NCI-H748 (cell line): ENCODE data around the gene ABCB11.

Experiments used
- DNase-seq: peaks from one replicate; lab custom pipeline; 2025; ENCODE audit not compliant: unreplicated experiment; lab: John Stamatoyannopoulos, UW

ABCB11 gene

DNA sequence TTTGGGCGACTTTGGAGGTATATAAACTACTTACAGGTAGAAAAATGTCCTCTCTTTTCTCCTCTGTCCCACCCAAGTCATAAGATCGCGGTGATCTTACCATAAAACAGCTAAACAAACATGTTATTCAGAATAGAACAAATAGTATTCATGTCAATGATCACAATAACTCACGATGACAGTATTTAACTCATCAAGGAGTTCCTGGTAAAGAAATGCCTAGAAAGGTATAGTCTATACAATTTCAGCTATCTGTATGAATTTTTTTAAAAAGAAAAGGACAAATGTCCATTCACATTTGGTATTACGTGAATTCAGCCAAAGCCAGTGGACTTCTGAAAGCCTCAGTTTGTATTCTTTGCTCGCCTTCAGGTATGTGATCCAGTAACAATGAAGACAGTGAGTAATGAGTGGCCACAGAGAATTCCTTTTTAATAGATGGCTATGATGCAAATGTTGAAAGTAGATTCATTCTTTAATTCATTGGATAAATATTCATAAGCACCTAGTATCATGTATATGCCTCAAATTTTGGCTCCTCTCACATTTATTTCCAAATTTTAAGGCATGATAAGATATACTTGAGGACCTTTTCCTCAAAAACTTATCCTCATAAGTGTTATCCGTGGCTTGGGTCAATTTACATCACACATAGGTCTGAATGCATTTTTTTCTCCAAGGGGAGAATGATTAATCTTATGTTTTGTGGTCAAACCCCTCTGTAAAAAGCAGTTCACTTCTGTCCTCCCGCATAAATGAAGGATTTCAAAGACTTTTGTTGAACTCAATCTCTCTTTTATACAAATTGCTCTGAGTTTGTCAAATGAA lies 20.3 kb downstream of the ABCB11 start:
- no peak for DNase-seq

- DNase-seq = no peak
Measured at GRCh38 chr2:169009865-169010579, 21.1 kb downstream of the ABCB11 start.

GRCh38 chr2:169007941-169008340 lies 23.2 kb downstream of the ABCB11 start:
- DNase-seq = peak; percentile 8

DNA sequence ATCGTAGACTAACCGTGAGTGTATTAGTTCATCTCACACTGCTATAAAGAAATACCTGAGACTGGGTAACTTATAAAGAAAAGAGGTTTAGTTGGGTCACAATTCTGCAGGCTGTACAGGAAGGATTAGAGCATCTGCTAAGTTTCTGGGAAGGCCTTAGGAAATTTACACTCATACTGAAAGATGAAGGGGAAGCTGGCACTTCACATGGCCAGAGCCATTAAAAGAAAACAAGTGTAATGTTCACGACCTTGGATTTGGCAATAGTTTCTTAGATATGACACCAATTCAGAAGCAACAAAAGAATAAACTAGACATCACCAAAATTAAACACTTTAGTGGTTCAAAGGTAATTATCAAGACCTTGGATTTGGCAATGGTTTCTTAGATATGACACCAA lies 23.8 kb downstream of the ABCB11 start:
- no peak for DNase-seq

- DNase-seq = no peak
Measured at GRCh38 chr2:169006665-169007064, 24.5 kb downstream of the ABCB11 start.

GRCh38 chr2:169005994-169006393 lies 25.1 kb downstream of the ABCB11 start:
- no peak for DNase-seq

- no peak for DNase-seq
Measured at GRCh38 chr2:169005080-169005598, 26.0 kb downstream of the ABCB11 start.

DNA sequence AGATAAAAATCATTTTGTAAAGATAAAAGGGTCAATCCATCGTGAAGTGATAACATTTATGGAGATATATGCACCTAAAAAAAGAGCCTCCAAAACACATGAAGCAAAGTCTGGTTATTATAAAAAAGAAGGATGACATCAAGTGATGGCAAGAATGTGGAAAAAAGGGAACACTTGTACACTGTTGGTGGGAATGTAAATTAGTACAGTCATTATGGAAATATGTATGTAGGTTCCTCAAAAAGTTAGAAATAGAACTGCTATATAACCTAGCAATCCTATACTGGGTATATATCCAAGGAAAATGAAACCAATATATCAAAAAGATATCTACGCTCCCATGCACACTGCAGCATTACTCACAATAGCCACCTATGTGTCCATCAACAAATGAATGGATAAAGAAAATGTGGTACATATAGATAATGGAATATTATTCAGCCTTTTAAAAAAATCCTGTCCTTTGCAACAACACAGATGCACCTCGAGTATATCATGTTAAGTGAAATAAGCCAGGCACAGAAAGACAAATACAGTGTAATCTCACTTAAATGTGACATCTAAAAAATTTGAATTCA lies 28.9 kb downstream of the ABCB11 start:
- no peak for DNase-seq

GRCh38 chr2:169001116-169001815 lies 29.9 kb downstream of the ABCB11 start:
- DNase-seq = no peak

- DNase-seq = no peak
Measured at GRCh38 chr2:168999668-169000213, 31.4 kb downstream of the ABCB11 start.

DNA sequence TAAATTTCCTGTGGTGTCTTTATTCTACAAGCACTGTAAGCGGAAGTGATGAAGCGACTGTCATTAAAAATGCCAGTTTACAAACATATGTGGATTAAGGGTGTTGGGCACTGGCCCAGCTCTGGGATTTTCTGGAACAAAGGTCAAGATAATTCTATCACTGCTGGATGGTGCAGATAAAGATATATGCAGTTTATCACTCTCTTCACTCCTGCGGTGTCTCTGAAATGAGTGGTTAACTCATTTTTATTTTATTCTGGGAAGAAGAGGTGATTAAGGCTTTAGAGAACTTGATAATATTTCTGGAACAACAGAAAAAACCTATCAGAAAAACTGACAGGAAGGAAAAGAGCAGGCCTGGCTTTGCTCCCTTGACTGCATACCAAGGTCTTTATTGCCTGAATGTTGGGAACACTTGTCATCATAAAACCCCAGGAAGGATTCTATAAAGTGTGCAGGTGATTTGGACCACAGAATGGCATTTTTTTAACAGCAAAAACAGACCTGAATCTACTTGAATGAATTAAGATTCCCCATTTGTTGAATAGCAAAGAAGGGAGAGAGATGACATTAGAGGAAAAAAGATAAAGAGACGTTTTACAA lies 32.4 kb downstream of the ABCB11 start:
- DNase-seq = no peak

- DNase-seq = no peak
Measured at GRCh38 chr2:168997794-168998193, 33.3 kb downstream of the ABCB11 start.

DNA sequence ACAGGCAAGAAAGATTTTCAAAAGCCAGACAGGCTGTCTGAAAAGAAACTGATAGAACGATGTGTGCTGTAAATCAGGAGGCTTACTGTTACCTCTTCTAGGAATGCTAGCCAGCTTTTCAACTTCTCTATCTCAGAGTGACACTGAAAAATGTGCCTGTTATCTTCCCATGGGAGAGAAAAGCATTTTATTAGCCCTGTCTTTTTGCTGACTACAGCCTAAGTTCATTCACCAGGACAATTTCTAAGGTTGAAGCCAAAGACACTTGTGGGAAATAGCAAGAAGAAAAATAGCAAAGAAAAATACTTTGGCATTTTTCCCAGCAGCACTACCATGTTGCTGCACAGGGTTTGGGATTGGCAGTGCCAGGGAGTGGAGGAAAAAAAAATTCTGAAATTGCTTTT lies 34.0 kb downstream of the ABCB11 start:
- no peak for DNase-seq

- DNase-seq = no peak
Measured at GRCh38 chr2:168995744-168996143, 35.4 kb downstream of the ABCB11 start.

DNA sequence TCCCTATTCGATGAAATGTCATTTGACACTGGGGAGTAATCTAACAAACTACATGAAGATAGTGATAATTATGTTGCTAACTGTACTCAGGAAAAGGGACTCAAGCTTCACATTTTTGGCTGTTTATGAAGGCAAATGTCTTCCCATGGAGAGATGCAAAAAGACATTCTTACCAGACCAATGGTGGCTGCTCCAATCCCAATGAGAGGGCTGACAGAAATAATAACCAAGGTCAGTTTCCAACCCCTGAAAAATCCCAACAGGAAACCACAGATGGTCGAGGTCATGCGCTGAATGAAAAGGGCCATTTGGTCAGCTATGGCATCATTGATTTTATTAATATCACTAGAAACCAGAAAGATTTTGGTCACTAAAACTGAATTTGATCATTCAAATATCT lies 37.6 kb downstream of the ABCB11 start:
- DNase-seq = no peak

- no peak for DNase-seq
Measured at GRCh38 chr2:168992591-168993349, 38.4 kb downstream of the ABCB11 start.

DNA sequence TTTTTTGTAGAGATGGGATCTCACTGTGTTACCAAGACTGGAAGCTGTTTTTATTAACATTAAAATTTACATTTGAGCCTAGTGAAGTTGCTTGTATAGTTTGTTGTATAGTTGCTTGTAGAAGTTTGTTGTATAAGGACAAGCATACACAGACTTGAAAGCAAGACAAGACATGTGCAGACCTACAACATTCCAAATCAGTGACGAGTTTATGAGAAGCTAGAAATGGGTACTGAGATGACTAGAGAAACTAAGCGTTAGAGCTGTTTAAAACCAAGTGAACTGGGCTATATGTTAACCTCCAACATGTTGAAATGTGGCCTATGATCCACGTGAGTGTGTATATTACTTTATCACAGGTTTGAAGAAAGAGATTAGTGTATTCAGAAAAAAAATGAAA lies 39.1 kb downstream of the ABCB11 start:
- no peak for DNase-seq

DNA sequence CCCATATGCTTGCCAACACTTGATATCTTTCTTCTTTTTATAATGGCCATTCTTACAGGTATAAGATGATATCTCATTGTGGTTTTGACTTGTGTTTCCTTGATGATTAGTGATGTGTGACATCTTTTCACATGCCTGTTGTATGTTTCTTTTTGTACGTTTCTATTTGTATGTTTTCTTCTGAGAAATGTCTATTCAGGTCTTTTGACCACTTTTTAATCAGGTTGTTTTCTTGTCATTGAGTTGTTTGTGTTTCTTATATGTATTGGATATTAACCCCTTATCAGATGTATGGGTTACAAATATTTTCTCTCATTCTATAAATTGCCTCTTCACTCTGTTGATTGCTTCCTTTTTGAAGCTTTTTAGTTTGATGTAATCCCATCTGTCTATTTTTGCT lies 42.4 kb downstream of the ABCB11 start:
- no peak for DNase-seq

DNA sequence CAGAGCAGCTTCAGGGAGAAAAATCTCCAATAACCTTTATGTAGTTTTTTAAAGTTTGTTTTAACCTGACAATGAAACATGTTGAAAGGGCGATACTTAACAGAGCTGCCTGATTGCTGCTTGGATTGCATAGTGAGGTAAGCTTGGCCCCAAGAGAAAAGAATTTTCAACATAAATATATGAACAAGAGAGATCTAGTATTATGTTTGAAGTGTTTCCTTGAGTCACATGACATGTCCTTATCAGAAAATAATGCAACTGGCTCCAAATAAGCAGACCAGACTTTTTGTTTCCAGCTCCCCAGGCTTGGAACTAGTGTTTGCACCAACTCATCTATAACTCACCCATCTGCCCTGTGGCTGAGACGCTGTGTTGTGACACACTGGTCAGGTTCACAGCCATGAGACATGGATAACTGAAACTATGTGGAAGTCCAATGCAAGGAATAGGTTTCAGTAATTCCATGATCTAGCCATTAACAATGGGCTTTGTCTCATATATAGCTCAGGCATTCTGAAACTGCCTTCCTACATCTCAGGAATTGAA lies 44.7 kb downstream of the ABCB11 start:
- DNase-seq = no peak

DNA sequence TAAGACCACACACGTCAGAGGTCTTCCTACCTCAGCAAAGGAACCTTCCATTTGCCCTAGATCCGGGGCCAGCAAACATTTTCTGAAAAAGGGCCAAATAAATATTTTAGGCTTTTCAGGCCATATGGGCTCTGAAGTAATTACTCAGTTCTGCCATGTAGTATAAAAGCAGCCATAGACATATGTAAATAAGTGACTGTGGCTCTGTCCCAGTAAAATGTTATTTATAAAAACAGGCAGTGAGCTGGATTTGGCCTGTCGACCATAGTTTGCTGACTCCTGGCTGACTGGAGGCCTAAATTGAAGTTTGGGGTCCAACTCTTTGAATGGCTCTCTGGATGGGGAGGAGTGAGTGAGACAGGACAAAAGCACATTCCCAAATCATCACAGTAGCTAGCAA lies 49.5 kb downstream of the ABCB11 start:
- no peak for DNase-seq
